ENCODE results near the gene AP2B1. TPM values are rescaled to one million over a fixed set of nuclear protein-coding genes. Genes with fewer than 3 reads are reported as not detected.

AP2B1 gene
- total RNA-seq, 1 experiment from 2014 or later = 195 TPM

GRCh38 chr17:35568561-35568960 is 18.6 kb upstream of the AP2B1 start (continued):
- TF ChIP-seq ZNF532 (CRISPR knock-in tag; IDR thresholded peaks at IDR 0.05; ENCODE audit: borderline replicate concordance) = no peak
- TF ChIP-seq, protein P1, sequence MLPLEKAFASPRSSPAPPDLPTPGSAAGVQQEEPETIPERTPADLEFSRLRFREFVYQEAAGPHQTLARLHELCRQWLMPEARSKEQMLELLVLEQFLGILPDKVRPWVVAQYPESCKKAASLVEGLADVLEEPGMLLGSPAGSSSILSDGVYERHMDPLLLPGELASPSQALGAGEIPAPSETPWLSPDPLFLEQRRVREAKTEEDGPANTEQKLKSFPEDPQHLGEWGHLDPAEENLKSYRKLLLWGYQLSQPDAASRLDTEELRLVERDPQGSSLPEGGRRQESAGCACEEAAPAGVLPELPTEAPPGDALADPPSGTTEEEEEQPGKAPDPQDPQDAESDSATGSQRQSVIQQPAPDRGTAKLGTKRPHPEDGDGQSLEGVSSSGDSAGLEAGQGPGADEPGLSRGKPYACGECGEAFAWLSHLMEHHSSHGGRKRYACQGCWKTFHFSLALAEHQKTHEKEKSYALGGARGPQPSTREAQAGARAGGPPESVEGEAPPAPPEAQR (CRISPR knock-in tag; IDR thresholded peaks at IDR 0.05) = no peak
- TF ChIP-seq, protein P2, sequence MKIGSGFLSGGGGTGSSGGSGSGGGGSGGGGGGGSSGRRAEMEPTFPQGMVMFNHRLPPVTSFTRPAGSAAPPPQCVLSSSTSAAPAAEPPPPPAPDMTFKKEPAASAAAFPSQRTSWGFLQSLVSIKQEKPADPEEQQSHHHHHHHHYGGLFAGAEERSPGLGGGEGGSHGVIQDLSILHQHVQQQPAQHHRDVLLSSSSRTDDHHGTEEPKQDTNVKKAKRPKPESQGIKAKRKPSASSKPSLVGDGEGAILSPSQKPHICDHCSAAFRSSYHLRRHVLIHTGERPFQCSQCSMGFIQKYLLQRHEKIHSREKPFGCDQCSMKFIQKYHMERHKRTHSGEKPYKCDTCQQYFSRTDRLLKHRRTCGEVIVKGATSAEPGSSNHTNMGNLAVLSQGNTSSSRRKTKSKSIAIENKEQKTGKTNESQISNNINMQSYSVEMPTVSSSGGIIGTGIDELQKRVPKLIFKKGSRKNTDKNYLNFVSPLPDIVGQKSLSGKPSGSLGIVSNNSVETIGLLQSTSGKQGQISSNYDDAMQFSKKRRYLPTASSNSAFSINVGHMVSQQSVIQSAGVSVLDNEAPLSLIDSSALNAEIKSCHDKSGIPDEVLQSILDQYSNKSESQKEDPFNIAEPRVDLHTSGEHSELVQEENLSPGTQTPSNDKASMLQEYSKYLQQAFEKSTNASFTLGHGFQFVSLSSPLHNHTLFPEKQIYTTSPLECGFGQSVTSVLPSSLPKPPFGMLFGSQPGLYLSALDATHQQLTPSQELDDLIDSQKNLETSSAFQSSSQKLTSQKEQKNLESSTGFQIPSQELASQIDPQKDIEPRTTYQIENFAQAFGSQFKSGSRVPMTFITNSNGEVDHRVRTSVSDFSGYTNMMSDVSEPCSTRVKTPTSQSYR (CRISPR knock-in tag; IDR thresholded peaks at IDR 0.05) = no peak

- Mint-ChIP-seq H3K36me3 (peaks cover 4% of the 10 kb centered on the region; the same call in 1 of the 2 replicates), H3K4me3 (peak overlapping the region; percentile 97), H3K4me1 (peaks cover 13% of the 10 kb centered on the region), H3K9me3 (no peaks in the 10 kb centered on the region), H3K27me3 (ENCODE audit: low read depth) (peaks cover 27% of the 10 kb centered on the region), H3K27ac (no peak overlapping the region)
- ChIA-PET POLR2A (interaction anchor here (0.6 to 2.4 kb wide), 2 partner anchors 9 to 129 kb away, joined by 3 to 13 read pairs; partner anchors contain the start of gene PEX12), CTCF (no interaction called here)
- TF ChIP-seq, protein P2 (CRISPR knock-in tag; IDR thresholded peaks at IDR 0.05) = no peak
- TF ChIP-seq ATF1 (CRISPR knock-in tag; IDR thresholded peaks at IDR 0.05) (no peak), NFATC4 (CRISPR knock-in tag; IDR thresholded peaks at IDR 0.05) (no peak), OVOL2 (CRISPR knock-in tag; IDR thresholded peaks at IDR 0.05; ENCODE audit: borderline replicate concordance) (no peak), TEAD4 (CRISPR knock-in tag; IDR thresholded peaks at IDR 0.05) (no peak), FOXJ3 (CRISPR knock-in tag; IDR thresholded peaks at IDR 0.05; ENCODE audit: borderline replicate concordance) (no peak), E2F1 (CRISPR knock-in tag; IDR thresholded peaks at IDR 0.05) (no peak), AR (CRISPR knock-in tag; IDR thresholded peaks at IDR 0.05) (no peak), NFYB (CRISPR knock-in tag; conservative IDR thresholded peaks at IDR 0.05; ENCODE audit: low read depth) (no peak)
- TF ChIP-seq, protein P3, sequence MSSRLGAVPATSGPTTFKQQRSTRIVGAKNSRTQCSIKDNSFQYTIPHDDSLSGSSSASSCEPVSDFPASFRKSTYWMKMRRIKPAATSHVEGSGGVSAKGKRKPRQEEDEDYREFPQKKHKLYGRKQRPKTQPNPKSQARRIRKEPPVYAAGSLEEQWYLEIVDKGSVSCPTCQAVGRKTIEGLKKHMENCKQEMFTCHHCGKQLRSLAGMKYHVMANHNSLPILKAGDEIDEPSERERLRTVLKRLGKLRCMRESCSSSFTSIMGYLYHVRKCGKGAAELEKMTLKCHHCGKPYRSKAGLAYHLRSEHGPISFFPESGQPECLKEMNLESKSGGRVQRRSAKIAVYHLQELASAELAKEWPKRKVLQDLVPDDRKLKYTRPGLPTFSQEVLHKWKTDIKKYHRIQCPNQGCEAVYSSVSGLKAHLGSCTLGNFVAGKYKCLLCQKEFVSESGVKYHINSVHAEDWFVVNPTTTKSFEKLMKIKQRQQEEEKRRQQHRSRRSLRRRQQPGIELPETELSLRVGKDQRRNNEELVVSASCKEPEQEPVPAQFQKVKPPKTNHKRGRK (CRISPR knock-in tag; IDR thresholded peaks at IDR 0.05; ENCODE audit: borderline replicate concordance) = no peak
- DNase-seq (ENCODE audit: low spot score) (no peak), ATAC-seq (no peak)
These were observed 17.7 kb upstream of the AP2B1 start for GRCh38 chr17:35569405-35569804.
